Lower leg skin (tissue), 4 donors: ENCODE measurements around the gene ST3GAL3. TPM values are rescaled to one million over a fixed set of nuclear protein-coding genes. Genes with fewer than 3 reads are reported as not detected.

Source experiments
- DNase-seq, 2 donors: peaks; one replicate each; pipeline ENCODE4 v3.0.0-alpha.2; 2019; ENCODE audit warnings: low spot score in 2 of 2
- H3K4me3 ChIP-seq: fragments of 200-600 bp; sonication (generic); 2 replicates; pipeline ENCODE4 v1.5.1; 2017; ENCODE audit warnings: mild to moderate bottlenecking, low read depth; ENCODE audit not compliant: poor library complexity, severe bottlenecking
- CTCF ChIP-seq, 3 donors: fragments of 450-650 bp; IDR thresholded peaks; one replicate each; pipeline ENCODE4 v1.5.1; 2016; ENCODE audit warnings: antibody characterized with exemption in 3 of 3, mild to moderate bottlenecking in 3 of 3, moderate library complexity in 2 of 3
- POLR2A ChIP-seq, 2 donors: fragments of 450-650 bp; IDR thresholded peaks; one replicate each; pipeline ENCODE4 v1.6.1; 2016 to 2017; ENCODE audit warnings: antibody characterized with exemption in 2 of 2, mild to moderate bottlenecking in 1 of 2, moderate library complexity in 1 of 2
- WGBS, 2 donors: methylation state at CpG; one replicate each; pipeline ENCODE4 v1.1.5; 2018; 5-methylcytosine and 5-hydroxymethylcytosine counted together
- intact Hi-C: fragments of 100-400 bp; cut with DNase I; formaldehyde crosslinking; loops from one replicate; pipeline ENCODE4 v1.15.0; 2023; ENCODE audit warnings: low total_unique reads
- total RNA-seq, 4 donors: library from RNA; depleted of rRNA; stranded (reverse); fragments of >200 nt; gene quantifications; one replicate each; pipeline ENCODE4 v1.1.0, GENCODE V29; 2016

The ST3GAL3 gene
- total RNA-seq, 4 donors from 2014 or later, result 6.9 to 10.5 (median 8.0) TPM

- TF ChIP-seq POLR2A (IDR thresholded peaks at IDR 0.05) (no peak), CTCF (IDR thresholded peaks at IDR 0.05) (no peak)
- intact Hi-C loops, result no loop called here
- no peak for DNase-seq
- WGBS, 2 donors, result 79 to 80% methylated on average over 4 of the region's 4 CpGs
- H3K4me3 ChIP-seq, result no peak overlapping the region
Observed at GRCh38 chr1:43769350-43769908, 62.1 kb downstream of the ST3GAL3 start.

- WGBS, 2 donors, result 97 to 98% methylated on average over 2 of the region's 2 CpGs
- H3K4me3 ChIP-seq, result no peak overlapping the region
- no peak for TF ChIP-seq POLR2A (IDR thresholded peaks at IDR 0.05)
- TF ChIP-seq CTCF (IDR thresholded peaks at IDR 0.05), result no peak
- DNase-seq, result no peak
- intact Hi-C loops, result no loop called here
Observed at GRCh38 chr1:43770111-43770510, 62.8 kb downstream of the ST3GAL3 start.

GRCh38 chr1:43772978-43773377, 65.6 kb downstream of the ST3GAL3 start:
- no peak for TF ChIP-seq POLR2A (IDR thresholded peaks at IDR 0.05)
- no peak for TF ChIP-seq CTCF (IDR thresholded peaks at IDR 0.05)
- DNase-seq, result no peak
- intact Hi-C loops, result no loop called here
- 88 to 95% methylated on average over 5 of the region's 5 CpGs for WGBS, 2 donors
- H3K4me3 ChIP-seq, result no peak overlapping the region

- DNase-seq, result no peak
- intact Hi-C loops, result no loop called here
- H3K4me3 ChIP-seq, result no peak overlapping the region
- no peak for TF ChIP-seq POLR2A (IDR thresholded peaks at IDR 0.05)
- TF ChIP-seq CTCF (IDR thresholded peaks at IDR 0.05), result no peak
Observed at GRCh38 chr1:43773821-43774220, 66.5 kb downstream of the ST3GAL3 start.

- intact Hi-C loops, result no loop called here
- 42 to 59% methylated on average over 2 of the region's 2 CpGs for WGBS, 2 donors
- no peak overlapping the region for H3K4me3 ChIP-seq
- no peak for DNase-seq
- no peak for TF ChIP-seq POLR2A (IDR thresholded peaks at IDR 0.05)
- no peak for TF ChIP-seq CTCF (IDR thresholded peaks at IDR 0.05)
Observed at GRCh38 chr1:43774359-43774758, 67.0 kb downstream of the ST3GAL3 start.
